ENCODE data around the gene ETV6.
"Not testable (repeated sequence)": the region's sequence is repeated elsewhere in the genome, so short reads cannot be mapped to it uniquely, and the experiment has no call there.

ETV6 gene

DNA sequence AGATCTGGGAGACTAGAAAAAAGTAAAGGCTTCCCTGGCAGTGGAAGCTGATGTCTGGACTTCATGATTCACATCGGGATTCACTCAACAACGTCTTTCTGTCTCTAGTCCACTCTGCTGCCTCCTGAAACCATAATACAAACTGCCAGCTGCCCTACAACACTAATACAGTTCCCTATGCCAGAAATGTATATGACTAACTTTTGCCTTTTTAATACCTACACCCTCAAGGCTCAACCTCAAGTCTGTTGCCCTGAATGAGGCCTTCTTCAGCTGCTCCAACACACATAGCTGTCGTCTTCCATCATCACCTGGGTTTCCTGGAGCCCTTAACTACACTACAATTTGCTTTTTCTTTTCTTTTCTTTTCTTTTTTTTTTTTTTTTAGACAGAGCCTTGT is 238.6 kb downstream of the ETV6 start:
- DNase-seq (ENCODE audit: low spot score): no peak

DNA sequence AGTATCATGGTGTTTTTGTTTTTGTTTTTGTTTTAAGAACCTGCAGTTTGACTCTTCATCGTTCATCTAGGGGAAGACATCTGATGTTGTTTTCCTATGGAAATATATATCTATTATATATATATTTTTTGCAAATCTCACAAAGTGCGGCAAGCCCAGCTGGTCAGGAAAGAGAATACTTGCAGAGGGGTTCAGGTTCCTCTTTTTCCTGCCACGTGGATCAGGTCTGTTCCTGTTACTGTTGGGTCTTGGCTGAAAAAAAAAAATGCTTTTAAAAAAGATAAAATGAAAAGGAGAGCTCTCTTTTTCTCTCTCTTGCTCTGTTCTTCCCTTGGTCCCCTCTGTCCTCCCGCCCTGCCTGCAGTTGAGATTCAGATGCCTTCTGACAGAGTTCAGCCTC is 241.9 kb downstream of the ETV6 start:
- no peak for DNase-seq (ENCODE audit: low spot score)

DNA sequence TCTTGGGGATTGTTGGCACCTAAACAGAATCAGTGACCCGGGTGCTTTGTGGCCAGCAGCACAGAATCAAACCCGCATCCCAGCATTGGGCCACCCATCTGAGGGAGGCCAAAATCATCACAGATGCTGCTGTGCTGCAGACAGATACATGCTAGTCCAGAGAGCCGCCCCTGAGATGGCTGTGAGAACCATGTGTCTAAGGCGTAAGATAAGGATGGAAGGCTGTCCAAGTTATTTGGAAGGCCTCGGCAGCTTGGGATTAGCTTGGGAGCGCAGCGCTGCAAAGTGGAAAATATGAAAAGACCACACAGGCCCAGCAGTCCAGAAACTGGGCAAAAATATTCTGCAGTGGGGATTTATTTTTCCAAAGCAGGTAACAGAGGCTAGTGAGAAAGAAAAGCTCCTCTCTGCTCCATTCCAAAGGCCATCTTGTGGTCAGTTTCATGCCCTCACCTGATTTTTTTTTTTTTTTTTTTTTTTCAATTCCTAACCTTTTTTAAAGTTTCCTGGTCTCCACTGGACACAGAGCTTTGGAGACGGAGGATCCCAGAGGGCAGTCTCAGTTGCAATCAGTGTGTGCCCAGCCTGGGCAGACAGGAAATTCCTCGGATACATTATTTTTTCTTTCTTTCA is 242.4 kb downstream of the ETV6 start:
- no peak for DNase-seq (ENCODE audit: low spot score)

DNA sequence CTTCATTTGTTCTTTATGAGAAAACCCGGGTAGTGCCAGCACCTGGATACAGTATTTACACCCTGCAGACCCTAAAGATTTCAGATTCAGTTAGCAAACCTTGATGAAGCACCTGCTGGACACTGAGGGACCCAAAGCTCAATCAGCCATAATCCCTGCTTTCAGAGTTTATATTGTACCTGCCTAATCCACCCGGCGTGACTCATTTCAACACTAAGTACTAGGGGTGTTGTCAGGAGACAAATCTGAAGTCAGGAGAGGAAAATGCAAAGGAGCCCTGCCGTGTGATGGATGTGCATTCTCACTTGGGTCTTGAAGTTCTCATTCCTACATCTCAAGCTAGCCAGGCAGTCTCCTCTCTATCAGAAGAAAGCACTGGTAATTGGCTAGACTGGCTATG is 244.5 kb downstream of the ETV6 start:
- no peak for DNase-seq (ENCODE audit: low spot score)

DNA sequence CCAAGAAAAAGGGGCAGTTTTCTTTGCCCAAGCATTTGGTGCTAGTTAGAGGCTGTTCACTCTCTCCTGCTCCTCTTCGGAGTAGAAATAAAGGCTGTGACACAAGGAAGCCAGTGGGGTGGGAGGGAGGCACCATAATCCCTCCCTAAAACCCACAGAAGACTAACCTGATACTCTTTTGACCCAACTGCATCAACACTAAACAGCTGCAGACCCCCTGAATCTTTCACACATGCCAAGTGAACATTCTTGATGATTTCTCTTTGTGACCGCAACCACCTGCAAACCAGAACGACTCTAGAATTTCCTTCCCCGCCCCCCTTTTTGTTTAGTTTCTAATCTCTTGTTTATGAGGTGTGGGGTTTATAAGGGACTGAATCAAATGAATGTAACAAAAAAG is 245.4 kb downstream of the ETV6 start:
- DNase-seq (ENCODE audit: low spot score): no peak

DNA sequence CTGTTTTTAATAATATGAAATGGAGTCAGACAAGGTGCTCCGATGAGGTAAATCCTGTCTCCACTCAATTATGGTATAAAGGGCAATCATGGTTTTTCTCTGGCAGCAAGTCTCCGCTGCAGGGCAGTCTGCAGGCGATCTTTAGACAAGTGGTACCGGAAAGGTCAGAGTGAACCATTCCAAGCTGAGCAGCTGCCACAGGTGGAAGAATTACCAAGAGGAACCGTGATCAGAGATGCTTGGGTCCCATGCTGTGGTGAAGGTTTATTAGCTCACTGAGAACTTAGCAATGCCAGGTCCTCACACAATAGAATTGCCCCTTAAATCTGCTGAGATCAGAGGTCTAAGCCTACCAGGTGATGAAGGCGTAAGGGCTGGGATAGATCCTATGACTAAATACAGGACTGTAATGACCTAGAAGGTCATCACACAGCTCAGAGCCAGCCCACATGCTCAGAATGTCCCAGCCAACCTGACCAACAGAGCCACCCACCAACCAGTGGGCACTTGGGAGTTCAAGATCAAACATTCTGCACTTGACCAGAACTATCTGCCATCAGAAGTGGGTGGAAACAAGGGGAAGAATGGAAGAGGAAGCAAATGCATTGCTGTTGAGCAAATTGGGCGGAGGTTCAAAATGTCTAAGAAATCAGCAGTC is 246.1 kb downstream of the ETV6 start:
- no peak for DNase-seq (ENCODE audit: low spot score)

DNA sequence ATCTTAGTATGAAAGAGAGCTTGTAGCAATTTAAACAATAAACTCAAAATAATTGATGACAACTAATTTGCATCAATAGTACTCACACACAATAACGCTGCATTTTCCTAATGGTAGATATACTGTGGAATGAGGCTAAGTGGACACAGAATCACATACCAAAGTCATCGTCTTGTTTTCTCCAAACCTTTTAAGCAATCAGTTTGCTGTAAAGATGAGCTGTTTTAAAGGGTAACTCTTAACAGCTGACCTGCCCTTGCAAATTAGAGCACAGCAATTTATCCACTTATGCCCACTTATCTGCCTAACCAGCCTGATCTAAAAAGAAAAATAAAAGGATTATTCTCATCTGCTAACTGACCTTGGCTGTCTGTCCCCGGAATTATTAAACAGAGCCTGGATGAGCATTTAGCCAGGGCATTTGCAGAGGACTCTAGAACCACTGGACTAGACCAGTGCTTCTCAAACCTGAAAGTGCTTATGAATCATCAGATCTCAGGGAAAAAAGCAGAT is 247.0 kb downstream of the ETV6 start:
- no peak for DNase-seq (ENCODE audit: low spot score)

DNA sequence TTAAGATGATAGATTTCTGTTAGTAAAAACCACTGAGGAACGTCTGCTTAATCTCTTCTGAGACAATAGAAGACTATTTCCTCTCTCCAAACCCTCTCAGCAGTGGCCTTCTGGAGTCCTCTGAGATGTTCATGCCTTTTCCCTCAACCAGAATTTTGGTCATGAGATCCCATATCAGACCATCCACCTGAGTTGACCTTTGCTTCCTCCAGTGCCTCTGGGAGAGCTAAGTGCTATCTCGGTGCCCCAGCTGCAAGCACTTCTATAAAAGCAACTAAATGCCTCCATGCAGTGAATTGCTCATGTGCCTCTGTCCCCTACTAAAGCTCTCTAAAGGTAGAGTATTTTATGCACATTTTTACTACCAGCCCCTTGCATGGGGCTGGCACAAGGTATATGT is 248.4 kb downstream of the ETV6 start:
- DNase-seq (ENCODE audit: low spot score): no peak

DNA sequence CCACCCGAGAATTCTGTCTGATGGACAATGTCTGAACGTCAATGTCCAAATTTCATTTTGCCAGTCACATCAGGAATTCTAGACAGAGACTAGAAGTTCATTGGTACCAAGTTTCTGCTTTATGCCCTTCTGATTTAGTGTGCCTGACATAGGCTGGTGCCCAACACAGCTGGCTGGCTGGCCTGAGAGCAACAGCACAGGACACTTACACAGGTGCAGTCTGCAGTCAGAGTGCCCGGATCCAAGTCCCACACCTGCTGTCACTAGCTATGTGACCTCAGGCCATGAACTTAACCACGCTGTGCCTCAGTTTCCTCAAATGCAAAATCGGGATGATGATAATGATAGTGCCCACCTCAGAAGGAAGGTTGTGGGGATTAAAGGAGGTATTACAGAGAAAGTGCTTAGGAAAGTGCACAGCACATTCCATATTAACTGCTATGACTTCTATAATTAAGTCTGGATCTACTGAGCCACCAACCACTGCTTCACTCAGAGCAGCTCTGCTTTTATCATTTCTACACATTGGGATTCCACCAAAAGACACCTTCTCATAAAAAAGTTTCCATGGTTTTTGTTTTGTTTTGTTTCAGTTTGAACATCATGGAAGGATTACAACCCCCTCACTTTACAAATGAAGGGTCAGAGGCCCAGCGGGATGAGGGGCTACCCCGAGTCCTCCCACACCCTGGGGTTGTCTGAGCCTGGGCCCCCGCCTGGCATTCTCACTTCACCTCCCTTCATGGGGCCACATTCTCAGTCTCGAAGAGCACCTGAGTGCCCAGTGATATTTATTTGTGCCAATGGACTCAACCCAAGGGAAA is 252.4 kb downstream of the ETV6 start:
- no peak for DNase-seq (ENCODE audit: low spot score)

DNA sequence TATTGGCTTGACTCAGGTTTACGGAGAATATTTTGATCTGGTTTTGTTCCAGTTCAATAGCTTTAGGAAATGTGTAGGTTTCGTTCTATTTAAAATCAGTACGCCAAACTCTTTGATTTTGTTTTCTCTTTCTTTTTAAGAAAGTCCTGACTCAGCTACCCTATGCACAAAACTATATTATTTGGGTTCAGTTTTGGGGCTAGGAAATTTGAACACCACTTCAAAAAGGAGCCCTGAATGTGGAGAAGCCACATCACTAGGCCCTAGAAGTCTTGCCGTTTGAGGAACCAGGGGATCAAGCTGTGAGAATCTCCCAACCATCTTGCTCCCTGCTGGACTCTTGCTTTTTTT is 253.0 kb downstream of the ETV6 start:
- no peak for DNase-seq (ENCODE audit: low spot score)

DNA sequence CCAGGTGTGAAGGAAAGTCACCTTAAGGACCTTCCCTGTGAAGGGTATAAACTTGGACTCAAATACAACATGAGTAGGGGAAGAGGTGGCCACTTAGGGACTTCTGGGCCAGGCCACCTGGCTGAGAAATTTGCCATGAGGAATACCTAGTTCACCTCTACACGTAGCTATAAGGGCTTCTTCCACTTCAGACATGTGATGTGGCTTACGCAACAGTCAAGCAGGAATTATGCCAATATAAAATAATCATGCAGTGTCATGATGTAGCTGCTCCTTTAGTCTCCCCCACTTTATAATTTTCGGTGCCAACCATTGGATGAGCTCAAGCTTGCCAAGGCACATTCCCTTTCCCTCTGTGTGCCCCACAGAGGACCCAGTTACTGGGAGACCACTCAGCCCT is 254.7 kb downstream of the ETV6 start:
- no peak for DNase-seq (ENCODE audit: low spot score)

DNA sequence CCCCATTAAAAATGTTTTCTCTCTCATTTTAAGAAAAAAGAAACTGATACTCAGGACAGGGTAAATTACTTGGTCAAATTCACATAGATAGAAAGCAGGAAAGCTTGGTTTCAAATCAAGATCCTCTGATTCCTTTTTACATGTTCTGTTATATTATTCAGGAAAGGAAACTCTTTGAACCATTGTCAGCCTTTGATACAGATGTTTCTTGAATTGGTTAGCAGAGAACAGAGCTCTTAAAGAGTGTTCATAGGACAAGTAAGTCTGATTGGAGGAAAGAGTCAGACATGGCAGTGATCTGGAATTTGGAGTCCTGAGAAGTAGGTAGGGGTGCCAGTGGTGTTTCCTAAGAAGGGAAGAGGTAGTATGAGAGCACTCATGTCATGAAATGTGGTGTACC is 256.1 kb downstream of the ETV6 start:
- no peak for DNase-seq (ENCODE audit: low spot score)

DNA sequence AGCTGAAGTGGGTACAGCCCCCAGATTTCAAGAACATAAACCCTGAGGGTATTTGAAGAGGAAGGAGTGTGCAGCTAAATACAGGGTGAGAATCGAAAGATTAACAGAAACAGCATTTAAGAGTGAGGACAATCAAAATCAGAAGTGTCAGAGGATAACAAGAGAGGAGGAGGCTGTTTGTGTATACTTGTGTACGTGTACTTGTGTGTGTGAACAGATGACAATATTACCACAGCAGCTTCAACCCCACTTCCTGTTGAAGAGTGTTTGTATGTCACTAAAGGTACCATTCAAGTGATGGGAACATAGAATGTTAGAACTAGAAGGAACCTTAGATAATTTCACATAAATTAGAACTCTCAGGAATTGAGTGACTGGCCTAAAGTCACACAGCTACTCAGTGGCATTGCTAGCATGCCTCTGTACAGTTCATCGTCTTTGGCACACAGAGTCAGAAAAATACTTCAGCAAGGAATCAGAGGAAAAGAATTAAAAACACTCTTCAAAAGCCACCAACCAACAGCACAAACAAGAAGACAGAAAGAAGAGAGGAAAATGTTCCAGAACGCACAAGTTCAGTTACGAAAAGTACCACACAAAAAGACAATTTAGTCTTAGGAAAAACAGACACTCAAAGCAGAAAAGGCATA is 256.9 kb downstream of the ETV6 start:
- no peak for DNase-seq (ENCODE audit: low spot score)

DNA sequence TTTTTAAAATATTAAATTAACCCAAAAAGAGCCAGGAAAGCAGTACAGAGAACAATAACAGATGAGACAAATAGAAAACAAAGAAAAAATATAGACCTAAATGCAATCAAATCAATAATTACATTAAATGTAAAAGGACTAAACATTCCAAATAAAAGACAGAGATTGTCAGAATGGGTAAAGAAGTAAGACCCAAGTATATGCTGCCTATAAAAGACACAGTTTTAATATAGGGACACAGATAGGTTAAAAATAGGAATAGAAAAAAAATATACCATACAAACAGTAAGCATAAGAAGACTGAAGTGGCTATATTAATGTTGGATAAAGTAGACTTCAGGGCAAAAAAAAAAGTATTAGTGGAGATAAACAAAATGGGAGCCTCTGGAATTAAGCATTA is 258.2 kb downstream of the ETV6 start:
- no peak for DNase-seq (ENCODE audit: low spot score)

DNA sequence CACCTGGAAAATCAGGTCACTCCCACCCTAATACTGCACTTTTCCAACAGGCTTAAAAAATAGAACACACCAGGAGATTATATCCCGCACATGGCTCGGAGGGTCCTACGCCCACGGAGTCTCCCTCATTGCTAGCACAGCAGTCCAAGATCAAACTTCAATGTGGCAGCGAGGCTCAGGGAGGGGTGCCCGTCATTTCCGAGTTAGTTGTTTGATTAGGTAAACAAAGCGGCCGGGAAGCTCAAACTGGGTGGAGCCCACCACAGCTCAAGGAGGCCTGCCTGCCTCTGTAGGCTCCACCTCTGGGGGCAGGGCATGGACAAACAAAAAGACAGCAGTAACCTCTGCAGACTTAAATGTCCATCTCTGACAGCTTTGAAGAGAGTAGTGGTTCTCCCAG is 259.9 kb downstream of the ETV6 start:
- not testable (repeated sequence) for DNase-seq (ENCODE audit: low spot score)

DNA sequence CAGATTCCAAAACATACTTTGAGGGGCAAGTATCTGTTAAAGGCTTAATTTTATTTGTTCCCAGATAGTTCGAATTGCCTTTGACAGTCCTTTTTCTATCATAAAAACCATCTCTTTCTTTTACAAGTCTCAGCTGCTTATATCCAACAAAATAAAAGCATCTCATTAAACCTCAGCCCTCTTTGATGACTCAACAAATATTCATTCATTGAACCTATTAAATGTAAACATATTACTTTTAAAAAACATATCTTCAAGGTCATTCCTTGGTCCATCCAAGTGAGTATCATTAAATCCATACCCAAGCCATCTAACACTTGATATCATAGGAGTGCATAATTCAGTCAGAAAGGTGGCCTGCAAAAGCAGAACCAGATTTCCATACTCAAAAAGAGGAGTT is 266.6 kb downstream of the ETV6 start:
- no peak for DNase-seq (ENCODE audit: low spot score)

DNA sequence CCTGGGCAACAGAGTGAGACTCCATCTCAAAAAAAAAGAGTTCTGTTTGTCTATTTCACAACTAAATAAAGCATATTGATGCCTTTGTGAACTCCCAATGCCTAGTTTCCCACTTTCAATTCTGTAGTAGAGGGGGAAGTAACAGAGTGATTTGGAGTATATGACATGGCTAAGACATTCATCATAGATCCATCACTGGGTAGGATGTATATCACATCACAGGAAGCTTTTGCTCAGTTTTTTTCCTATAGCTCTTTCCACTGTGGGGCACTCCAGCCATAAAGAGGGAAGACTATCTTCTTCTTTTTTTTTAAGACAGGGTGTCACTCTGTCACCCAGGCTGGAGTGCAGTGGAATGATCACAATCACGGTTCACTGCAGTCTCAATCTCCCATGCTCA is 267.3 kb downstream of the ETV6 start:
- no peak for DNase-seq (ENCODE audit: low spot score)

DNA sequence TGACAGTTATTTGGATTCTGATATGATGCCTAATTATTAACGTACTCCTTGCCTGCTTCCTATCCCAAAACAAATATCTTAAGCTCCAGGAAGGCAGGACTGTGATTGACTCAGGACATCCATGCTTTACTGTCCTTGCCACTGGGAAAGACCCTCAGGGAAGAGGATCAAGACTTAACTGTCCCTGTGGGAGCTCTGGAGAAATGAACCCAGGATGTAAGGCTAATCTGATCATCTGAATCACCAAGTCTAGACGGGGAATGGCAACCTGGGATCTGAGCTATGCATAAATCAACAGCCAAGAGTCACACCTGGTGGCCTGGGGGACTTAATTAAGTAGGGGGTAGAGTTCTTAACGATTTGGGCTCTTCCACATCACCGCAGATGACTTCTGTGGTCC is 268.0 kb downstream of the ETV6 start:
- no peak for DNase-seq (ENCODE audit: low spot score)

DNA sequence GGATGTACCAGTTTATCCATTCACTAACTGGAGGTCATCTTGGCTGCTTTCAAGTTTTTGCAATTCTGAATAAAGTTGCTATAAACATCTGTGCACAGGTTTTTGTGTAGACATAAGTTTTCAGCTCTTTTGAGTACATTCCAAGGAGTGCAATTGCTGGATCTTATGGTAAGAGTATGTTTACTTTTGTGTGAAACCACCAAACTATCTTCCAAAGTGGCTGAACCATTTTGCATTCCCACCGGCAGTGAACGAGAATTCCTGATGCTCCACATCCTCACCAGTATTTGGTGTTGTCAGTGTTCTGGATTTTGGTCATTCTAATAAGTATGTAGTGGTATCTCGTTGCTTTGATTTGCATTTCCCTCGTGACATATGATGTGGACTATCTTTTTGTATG is 270.8 kb downstream of the ETV6 start:
- no peak for DNase-seq (ENCODE audit: low spot score)

DNA sequence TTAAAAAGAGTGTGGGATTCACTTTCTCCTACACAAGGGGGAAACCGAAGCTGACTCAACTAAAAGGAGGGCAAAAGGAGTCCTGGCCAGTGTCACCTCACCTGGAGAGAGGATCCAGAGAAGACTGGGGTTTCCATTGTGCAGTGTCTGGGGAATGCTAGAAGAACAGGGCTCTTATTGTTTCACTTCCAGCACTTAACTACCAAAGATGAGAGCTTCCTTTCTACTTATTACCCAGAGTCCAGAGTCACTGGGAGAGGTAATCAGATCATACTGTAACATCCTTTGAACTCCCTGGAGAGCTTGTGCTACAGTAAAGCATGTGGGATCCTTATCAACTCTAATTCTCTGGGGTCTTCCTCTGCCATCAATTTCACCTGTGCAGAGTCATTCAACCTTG is 272.9 kb downstream of the ETV6 start:
- DNase-seq (ENCODE audit: low spot score): no peak

DNA sequence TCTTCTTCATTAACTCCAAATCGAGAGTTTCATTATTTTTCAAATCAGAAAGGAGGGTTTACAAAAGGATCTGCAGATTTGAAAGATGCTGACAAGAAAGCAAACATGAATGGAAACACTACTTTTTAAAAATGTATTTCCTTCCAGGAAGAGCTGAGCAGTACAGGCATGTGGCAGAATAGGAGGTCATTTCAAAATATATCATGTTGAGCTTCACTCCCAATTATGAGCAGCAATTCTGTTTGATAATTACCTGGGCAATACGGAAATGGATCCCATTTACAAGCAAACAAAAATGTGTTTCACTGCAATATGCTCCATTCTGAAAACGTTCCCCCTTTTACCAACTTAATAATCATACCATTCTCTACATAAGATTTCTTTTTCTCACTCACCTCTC is 273.6 kb downstream of the ETV6 start:
- DNase-seq (ENCODE audit: low spot score): no peak

DNA sequence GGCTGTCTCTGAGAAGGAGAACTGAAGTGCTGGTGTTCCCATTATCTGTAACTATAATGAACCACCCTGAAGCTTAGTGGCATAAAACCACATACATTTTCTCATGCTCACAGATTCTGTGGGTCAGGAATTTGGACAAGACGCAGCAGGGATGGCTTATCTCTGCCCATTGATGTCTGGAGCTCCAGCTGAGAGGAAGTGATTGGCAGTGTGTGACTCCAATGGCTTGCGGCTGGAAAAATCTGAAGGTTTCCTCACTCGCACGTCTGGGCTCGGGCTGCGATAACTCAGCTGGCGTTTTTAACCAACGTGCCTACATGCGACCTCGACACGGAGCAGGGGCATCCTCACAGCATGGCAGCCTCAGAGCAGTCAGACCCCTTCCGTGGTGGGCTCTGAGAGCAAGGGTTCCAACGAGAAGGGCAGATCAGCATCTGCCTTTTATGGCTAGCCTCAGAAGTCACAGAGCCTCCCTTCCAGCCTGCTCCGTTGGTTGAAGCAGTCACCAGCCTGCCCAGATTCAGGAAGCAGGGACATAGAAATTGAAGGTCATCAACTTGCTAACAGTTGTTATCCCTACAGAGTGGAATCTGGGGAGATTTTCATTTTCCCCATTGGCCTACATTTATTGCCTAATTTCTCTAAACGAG is 277.9 kb downstream of the ETV6 start:
- DNase-seq (ENCODE audit: low spot score): no peak

All from putamen (tissue), 1 donor.